Measurements from ENCODE around the gene PURA. TPM values are rescaled to one million over a fixed set of nuclear protein-coding genes. Genes with fewer than 3 reads are reported as not detected.

PURA gene
- total RNA-seq, 1 experiment from 2014 or later, result 12.2 TPM

DNA sequence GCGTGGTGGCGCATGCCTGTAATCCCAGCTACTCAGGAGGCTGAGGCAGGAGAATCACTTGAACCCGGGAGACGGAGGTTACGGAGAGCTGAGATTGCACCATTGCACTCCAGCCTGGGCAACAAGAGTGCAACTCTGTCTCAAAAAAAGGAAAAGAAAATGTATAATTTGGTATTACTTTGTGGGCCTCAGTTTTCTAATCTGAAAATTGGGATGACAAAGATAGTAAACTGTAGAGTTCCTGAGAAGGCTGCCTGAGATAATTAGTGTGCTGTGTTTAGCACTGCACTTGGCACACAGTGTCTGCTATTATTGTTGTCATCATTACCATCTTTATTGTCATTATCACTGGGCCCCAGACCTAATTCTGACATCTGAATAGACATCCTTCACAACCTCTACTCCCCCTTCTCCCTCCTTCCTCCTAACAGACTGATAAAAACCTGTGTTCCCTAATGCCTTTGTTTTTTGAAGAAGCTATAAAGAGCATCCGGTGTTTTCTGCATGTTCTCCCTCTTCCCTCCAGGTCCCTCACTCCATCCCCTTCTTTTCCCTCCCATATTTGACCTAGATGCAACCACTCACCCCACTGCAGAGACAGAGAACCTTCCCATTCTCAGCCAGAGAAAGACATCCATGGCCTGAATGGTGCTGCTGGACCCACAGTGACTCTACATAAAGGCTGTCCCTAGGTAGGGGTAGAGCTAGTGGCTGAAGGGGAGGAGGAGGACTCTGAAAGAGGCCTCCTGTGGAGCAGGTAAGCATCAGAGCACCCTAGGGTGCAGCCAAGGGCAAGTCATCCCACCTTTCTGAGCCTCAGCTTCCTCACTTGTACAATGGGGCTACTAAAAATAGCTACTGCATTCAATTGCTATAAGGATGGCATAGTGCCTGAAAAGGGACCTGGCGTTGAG, 45.4 kb downstream of the PURA start:
- no peak for DNase-seq (ENCODE audit: low read depth)

DNA sequence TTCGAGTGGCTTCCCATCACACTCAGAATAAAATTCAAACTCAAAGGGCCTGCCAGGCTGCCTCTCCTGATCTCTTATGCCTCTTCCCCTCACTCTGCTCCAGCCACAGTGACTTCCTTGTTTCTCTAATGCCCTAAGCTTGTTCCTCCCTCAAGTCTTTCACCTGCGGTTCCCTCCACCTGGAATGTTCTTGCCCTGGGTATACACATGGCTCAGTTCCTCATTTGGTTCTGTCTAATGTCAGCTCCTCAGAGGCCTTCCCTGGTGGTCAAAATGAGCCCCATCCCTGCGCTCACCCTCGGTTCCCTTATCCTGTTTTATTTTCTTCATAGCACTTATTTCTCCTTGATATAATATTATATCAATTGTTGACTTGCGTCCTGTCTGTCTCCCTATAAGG, 48.4 kb downstream of the PURA start:
- no peak for DNase-seq (ENCODE audit: low read depth)

DNA sequence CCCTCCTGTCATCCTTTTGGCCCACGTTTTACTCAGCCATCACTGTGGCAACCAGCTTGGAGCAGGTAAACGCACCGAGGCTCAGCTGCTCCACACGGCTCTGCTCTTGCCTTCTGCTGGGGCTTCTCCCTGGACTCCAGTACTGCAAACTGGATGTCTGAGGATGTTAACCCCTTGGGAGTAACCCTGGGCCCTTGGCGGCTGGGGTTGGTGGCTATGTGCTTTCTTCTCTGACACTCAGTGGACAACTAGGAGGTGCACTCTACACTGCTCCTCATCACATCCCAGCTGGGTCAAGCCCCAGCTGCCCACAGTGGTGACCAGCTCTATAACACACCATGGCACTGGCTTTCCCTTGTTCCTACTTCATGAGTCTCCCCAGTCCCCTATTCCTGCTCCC, 48.9 kb downstream of the PURA start:
- no peak for DNase-seq (ENCODE audit: low read depth)

DNA sequence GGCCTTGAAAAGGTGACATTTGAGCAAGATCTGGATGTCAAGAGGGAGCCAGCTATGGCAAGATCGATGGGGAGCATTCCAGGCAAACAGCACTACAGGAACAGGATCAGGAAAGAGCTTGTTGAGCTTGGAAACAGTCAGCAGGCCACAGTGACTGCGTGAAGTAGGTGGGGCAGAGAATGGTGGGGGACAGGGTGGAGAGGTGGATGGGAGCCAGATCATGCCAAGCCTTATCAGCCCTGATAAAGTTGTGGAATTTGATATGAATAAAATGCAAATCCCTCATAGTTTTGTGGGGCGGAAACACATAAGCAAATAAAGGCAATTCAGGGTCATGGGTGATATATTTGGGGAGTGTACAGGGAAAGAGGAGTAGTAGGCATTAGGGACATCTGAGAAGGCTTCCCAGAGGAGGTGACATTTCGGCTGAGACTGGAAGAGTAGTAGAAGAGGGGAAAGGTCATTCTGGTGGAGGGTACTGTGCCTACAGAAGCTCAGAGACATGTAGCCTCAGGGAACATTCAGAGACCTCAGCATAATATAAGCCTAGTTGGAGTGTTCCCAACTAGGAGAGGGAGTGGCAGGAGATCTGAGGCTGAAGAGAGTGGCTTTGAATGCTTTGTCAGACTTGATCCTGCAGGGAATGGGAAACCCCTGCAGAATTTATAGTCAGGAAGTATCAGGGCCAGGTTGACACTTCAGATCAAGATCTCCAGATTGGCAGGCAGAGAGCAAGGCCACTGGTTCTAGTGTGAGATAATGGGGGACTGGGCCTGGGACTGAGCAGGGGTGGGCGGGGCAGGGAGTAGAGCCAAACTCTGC, 51.4 kb downstream of the PURA start:
- DNase-seq (ENCODE audit: low read depth), result no peak

DNA sequence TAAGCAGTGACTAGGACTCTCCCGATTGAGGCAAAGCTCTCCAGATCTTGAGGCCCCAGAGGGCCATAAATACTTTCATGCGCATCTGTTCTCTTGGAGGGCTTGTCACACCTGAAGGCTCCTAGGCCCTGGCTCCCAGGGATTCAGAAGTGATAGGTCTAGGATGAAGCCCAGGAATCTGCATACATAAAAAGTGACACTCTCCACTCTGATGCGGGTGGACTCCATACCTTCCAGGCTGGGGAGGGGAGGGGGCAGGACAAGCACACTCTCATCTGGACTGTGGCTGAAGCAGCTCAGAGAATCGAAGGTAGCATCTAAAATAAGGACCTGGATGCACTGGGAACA, 52.0 kb downstream of the PURA start:
- no peak for DNase-seq (ENCODE audit: low read depth)

DNA sequence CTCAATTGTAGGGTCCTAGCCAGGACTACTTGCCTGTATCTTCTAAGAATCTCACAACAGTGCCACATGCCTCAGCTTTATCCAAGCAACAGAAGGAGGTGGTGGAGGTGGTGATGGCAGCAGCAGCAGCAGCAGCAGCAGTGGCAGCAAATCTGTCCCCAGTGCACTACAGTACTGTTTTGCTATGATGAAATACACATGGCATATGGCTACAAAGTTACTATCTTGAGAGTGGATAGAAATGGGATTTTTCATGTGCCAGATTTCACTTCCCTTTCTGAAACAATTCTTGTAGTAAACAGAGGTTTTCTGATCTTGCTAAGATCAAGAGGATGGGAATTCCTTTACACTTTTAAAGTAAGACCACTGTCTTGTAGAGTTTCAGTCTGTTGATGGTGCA, 53.0 kb downstream of the PURA start:
- DNase-seq (ENCODE audit: low read depth), result no peak

DNA sequence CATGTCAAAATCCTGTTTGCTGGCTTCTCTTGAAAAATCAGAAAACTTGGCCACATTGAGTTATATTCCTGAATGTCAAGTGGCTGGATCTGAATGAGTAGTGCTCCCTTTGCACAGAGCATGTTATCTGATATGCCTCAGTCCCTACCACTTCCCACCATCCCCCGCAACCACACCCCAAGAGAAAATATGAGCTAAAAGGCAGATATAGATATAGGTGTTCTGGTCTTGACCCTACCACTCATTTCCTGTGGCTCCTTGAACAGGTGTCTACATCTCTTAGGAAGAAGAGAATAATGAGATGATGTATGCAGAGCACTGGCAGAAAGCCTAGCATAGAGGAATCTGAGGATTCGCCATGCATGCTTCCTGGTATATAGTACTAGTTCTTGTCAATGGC, 54.5 kb downstream of the PURA start:
- DNase-seq (ENCODE audit: low read depth), result no peak

DNA sequence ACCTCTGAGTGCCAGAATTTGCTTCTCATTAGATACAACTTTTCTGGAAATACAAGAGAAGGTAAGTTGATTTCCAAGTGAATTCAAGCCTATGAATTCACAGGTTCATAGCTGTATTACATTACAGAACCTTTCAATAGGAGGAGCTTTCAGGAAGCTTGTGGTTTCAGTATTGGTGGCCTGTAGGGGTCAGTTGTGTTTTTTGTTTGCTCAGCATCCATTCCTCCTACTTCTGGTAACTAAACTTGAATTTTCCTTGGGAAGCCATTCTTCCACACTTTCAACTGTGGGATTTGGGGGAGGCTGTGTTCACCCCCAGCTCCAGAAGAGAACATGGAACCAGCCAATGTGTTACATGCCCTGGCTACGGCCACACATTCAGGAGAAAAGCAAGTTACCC, 55.5 kb downstream of the PURA start:
- DNase-seq (ENCODE audit: low read depth), result peak; percentile 42

DNA sequence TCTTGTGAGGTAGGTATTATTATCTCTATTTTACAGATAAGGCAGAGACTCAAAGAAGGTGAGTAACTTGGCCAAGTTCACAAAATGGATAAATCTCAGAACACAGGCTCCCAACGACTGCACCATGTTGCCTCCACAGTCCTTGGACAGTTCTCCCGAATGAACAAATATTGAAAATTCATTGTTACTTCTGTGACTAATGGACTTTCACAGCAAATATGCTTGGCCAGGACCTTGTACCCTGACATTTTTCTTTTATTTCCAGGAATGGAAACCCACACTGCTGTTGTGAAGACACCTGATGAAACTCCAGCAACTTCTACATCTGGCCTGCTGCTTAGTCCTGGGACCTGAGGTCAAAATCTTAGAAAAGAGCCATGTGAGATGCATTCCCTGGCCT, 58.6 kb downstream of the PURA start:
- DNase-seq (ENCODE audit: low read depth), result no peak

DNA sequence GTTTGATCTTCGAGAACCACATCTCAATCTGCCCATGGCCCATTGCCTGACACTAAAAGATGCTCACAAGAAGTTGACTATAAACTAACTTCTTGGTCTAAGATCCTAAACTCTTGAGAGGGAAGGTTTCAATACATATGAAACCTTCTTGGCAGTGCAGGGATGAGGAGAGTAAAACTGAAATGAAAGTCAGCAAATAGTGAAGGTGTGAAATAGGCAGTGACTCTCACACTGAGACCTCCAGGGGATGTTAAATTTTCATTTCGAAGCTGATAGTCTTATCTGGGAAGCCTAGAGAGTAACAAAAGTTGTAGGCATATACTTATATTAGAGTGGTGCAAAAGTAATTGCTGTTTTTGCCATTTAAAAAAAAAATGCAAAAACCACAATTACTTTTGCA, 60.1 kb downstream of the PURA start:
- DNase-seq (ENCODE audit: low read depth), result no peak

DNA sequence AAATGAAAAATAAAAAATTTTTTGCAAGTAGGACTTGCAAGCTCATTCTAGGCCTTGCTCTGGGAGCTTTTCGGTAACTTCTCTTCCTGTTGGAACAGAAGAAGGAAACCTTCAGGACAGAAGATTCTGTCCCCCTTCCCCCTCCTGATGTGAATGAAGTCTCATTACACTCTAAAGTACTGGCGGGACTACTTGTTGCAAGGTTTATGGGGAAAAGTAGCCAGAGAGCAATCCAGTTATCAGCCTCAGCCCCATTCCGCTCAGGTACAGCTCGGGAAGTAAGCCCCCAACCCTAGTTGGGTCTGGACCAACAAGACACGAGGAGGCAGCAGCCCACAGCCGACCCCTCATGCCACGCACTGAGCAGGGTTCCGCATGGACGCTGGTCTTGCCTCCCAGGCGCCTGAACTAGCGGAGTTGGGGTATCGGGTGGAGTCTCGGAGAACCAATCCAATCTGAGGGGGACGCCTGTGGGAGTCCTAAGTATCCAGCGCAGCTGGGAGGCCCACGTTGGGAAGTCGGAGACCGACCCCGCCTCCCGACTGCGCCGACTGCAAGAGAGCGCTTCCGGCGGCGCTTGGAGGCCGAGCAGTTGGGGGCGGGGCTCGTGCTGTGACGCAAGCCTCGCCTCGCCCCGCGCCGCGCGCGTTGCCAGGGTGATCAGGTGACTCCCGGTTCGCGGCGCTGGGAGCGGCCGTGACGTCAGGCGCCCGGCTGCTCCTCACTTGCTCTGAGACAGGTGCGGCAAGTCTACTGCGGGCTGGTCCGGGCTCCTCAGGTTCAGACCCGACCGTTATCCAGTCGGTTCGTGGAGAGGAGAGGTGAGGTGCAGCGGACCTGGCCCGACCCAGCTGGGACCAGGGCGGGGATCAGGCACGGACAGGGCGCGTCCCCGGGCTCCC, 60.8 kb downstream of the PURA start, which contains the start of gene CYSTM1:
CYSTM1 (plus strand) TSS at position 724 of the 902 bp plus-strand sequence. CDS start 19,278 bp downstream, outside the sequence.
- DNase-seq (ENCODE audit: low read depth), result peak; percentile 91

Other genes starting within 250 kb of the PURA start
- gene NRG2, start 70.8 kb upstream of the PURA start, total RNA-seq (2014; rRNA removed; shearing (Covaris generic)), result 9.2 and 10.4 TPM in 2 replicates
- gene IGIP, start 11.8 kb downstream of the PURA start, total RNA-seq (2014; rRNA removed; shearing (Covaris generic)), result 0.23 and 0.85 TPM in 2 replicates
- gene CYSTM1, start 61.1 kb downstream of the PURA start, total RNA-seq (2014; rRNA removed; shearing (Covaris generic)), result 34.9 and 40.3 TPM in 2 replicates
- 114 and 149 TPM in 2 replicates for gene PFDN1, start 189.0 kb downstream of the PURA start, total RNA-seq (2014; rRNA removed; shearing (Covaris generic))
- gene HBEGF, start 232.5 kb downstream of the PURA start, total RNA-seq (2014; rRNA removed; shearing (Covaris generic)), result 55.7 and 61.2 TPM in 2 replicates
- not detected in 2 replicates for gene SLC4A9, start 246.1 kb downstream of the PURA start, total RNA-seq (2014; rRNA removed; shearing (Covaris generic))